IMR-90 (cell line): ENCODE measurements around the gene CLEC4M. TPM values are rescaled to one million over a fixed set of nuclear protein-coding genes. Genes with fewer than 3 reads are reported as not detected.

Experiments used
- ATAC-seq: fragments of 200-7000 bp; cut with Tn5 transposase; 2 replicates; pipeline ENCODE4 v1.9.1; 2020; ENCODE audit warnings: low read depth, mild to moderate bottlenecking, moderate library complexity
- BruUV-seq: library from RNA; stranded (reverse); fragments of 400-500 nt; replicated peaks from 2 replicates; lab custom pipeline; 2021; lab: Mats Ljungman, UMichigan
- CTCF ChIA-PET: fragments of 300-600 bp; formaldehyde crosslinking; extraction: SDS; loops from one replicate; lab custom pipeline; 2021; ENCODE audit warnings: antibody characterized with exemption; lab: Yijun Ruan, JAX
- POLR2A ChIA-PET: fragments of 300-600 bp; sonication (Branson Sonifier 250); formaldehyde crosslinking; loops from one replicate; lab custom pipeline; 2022; ENCODE audit warnings: antibody characterized with exemption; ENCODE audit not compliant: unreplicated experiment; lab: Charles Lee
- DNase-seq: peaks from one replicate; pipeline ENCODE4 v3.0.0; 2013
- H2AFZ ChIP-seq: replicated peaks from 2 replicates; pipeline ENCODE3; 2013; ENCODE audit warnings: low read length, mild to moderate bottlenecking; ENCODE audit not compliant: poor library complexity
- H2AK5ac ChIP-seq: 2 replicates; pipeline ENCODE4 v1.6.1; 2013; ENCODE audit warnings: low read depth, low read length, inconsistent platforms
- H2AK9ac ChIP-seq: replicated peaks from 2 replicates; pipeline ENCODE3; 2013; ENCODE audit warnings: mild to moderate bottlenecking, low read depth, low read length, moderate library complexity; ENCODE audit not compliant: poor library complexity
- H2BK120ac ChIP-seq: 2 replicates; pipeline ENCODE4 v1.6.1; 2013; ENCODE audit warnings: low read depth, low read length, inconsistent platforms
- H2BK15ac ChIP-seq: 3 replicates; pipeline ENCODE4 v1.6.1; 2013; ENCODE audit warnings: low read depth, low read length, inconsistent platforms
- H2BK20ac ChIP-seq: 2 replicates; pipeline ENCODE4 v1.6.1; 2013; ENCODE audit warnings: low read depth, mild to moderate bottlenecking, inconsistent platforms, low read length, moderate library complexity
- H2BK5ac ChIP-seq: 2 replicates; pipeline ENCODE4 v1.6.1; 2013; ENCODE audit warnings: mild to moderate bottlenecking, low read depth, low read length, inconsistent platforms; ENCODE audit not compliant: poor library complexity, severe bottlenecking
- H3K14ac ChIP-seq: replicated peaks from 2 replicates; pipeline ENCODE4 v1.6.1; 2013; ENCODE audit warnings: low read depth, low read length, inconsistent platforms
- H3K18ac ChIP-seq: 2 replicates; pipeline ENCODE4 v1.6.1; 2013; ENCODE audit warnings: low read depth, low read length, control low read depth
- H3K23ac ChIP-seq: 2 replicates; pipeline ENCODE4 v1.6.1; 2013; ENCODE audit warnings: low read depth, low read length, inconsistent platforms
- H3K27ac ChIP-seq: 2 replicates; pipeline ENCODE4 v1.5.1; 2013; ENCODE audit warnings: mild to moderate bottlenecking, control low read depth, low read length; ENCODE audit not compliant: insufficient read depth
- H3K27me3 ChIP-seq: 2 replicates; pipeline ENCODE4 v1.6.1; 2013; ENCODE audit warnings: low read length; ENCODE audit not compliant: control insufficient read depth, insufficient read depth
- H3K36me3 ChIP-seq: 2 replicates; pipeline ENCODE4 v1.6.1; 2013; ENCODE audit warnings: low read length, mixed read lengths; ENCODE audit not compliant: control insufficient read depth, insufficient read depth
- H3K4ac ChIP-seq: 2 replicates; pipeline ENCODE4 v1.6.1; 2013; ENCODE audit warnings: low read depth, low read length, inconsistent platforms
- H3K4me1 ChIP-seq: 2 replicates; pipeline ENCODE4 v1.6.1; 2013; ENCODE audit warnings: low read length, mixed read lengths; ENCODE audit not compliant: control insufficient read depth, insufficient read depth
- H3K4me2 ChIP-seq: 2 replicates; pipeline ENCODE4 v1.6.1; 2013; ENCODE audit warnings: low read depth, mild to moderate bottlenecking, control low read depth, low read length, moderate library complexity
- H3K4me3 ChIP-seq: 2 replicates; pipeline ENCODE4 v1.5.1; 2013; ENCODE audit warnings: low read depth, mild to moderate bottlenecking, control low read depth, low read length, moderate library complexity; ENCODE audit not compliant: insufficient read depth
- H3K56ac ChIP-seq: 2 replicates; pipeline ENCODE4 v1.6.1; 2013; ENCODE audit warnings: low read length, inconsistent platforms; ENCODE audit not compliant: insufficient read depth; ENCODE audit errors: extremely low read depth
- H3K79me1 ChIP-seq, 2 experiments: 2 replicates each; pipeline ENCODE4 v1.6.1; 2013; ENCODE audit warnings: low read length in 2 of 2, inconsistent platforms in 1 of 2, low read depth in 1 of 2
- H3K9ac ChIP-seq: 2 replicates; pipeline ENCODE4 v1.6.1; 2013; ENCODE audit warnings: low read depth, low read length, control low read depth
- H3K9me1 ChIP-seq: 2 replicates; pipeline ENCODE4 v1.6.1; 2013; ENCODE audit warnings: low read length, inconsistent platforms; ENCODE audit not compliant: insufficient read depth
- H3K9me3 ChIP-seq: 2 replicates; pipeline ENCODE4 v1.6.1; 2013; ENCODE audit warnings: low read length; ENCODE audit not compliant: control insufficient read depth, insufficient read depth
- H4K20me1 ChIP-seq: 2 replicates; pipeline ENCODE4 v1.6.1; 2013; ENCODE audit warnings: low read length, inconsistent platforms; ENCODE audit not compliant: insufficient read depth
- H4K5ac ChIP-seq: 2 replicates; pipeline ENCODE4 v1.6.1; 2013; ENCODE audit warnings: mild to moderate bottlenecking, low read depth, low read length, control low read depth
- H4K8ac ChIP-seq, 2 experiments: 2 replicates each; pipeline ENCODE4 v1.6.1; 2013; ENCODE audit warnings: low read depth in 2 of 2, low read length in 2 of 2, control low read depth in 1 of 2, inconsistent platforms in 1 of 2
- H4K91ac ChIP-seq: 2 replicates; pipeline ENCODE4 v1.6.1; 2013; ENCODE audit warnings: low read depth, low read length, inconsistent platforms; ENCODE audit not compliant: insufficient read depth
- BHLHE40 ChIP-seq: fragments of 150-350 bp; IDR thresholded peaks from 2 replicates; pipeline ENCODE4 v1.6.1; 2016; ENCODE audit warnings: mild to moderate bottlenecking, low read depth, low read length
- CTCF ChIP-seq: conservative IDR thresholded peaks from 2 replicates; pipeline ENCODE4 v1.5.1; 2012; ENCODE audit warnings: mild to moderate bottlenecking, low read depth, low read length, improper control_type of control experiment
- FOS ChIP-seq: fragments of 150-350 bp; IDR thresholded peaks from 2 replicates; pipeline ENCODE4 v1.6.1; 2016; ENCODE audit warnings: low read depth, low read length
- NFE2L2 ChIP-seq: fragments of 150-350 bp; IDR thresholded peaks from 2 replicates; pipeline ENCODE4 v1.6.1; 2016; ENCODE audit warnings: low read depth, mild to moderate bottlenecking, low read length
- RAD21 ChIP-seq: IDR thresholded peaks from 2 replicates; pipeline ENCODE4 v1.6.1; 2012; ENCODE audit warnings: low read length, improper control_type of control experiment
- RCOR1 ChIP-seq: IDR thresholded peaks from 2 replicates; pipeline ENCODE4 v1.6.1; 2012; ENCODE audit warnings: mild to moderate bottlenecking, low read length, improper control_type of control experiment; ENCODE audit not compliant: insufficient replicate concordance
- RFX5 ChIP-seq: IDR thresholded peaks from 2 replicates; pipeline ENCODE4 v1.8.0; 2012; ENCODE audit warnings: low read depth, mild to moderate bottlenecking, low read length, moderate library complexity
- SMC3 ChIP-seq: fragments of 150-350 bp; IDR thresholded peaks from 2 replicates; pipeline ENCODE4 v1.6.1; 2016; ENCODE audit warnings: low read depth, mild to moderate bottlenecking, antibody characterized with exemption, low read length, moderate library complexity
- WGBS, 2 experiments: methylation state at CpG; one replicate each; pipeline versions ENCODE4 v1.1.5 to v1.1.7; 2013; ENCODE audit warnings: missing lambda C conversion rate in 2 of 2; ENCODE audit not compliant: insufficient read length in 1 of 2; ENCODE audit errors: extremely low coverage in 2 of 2; 5-methylcytosine and 5-hydroxymethylcytosine counted together
- dilution Hi-C: fragments of 300-500 bp; cut with HindIII; formaldehyde crosslinking; loops from one replicate; pipeline ENCODE4 v1.14.3; 2018; ENCODE audit warnings: low sequenced_read_pairs; ENCODE audit not compliant: unreplicated experiment
- in situ Hi-C: fragments of 300-500 bp; cut with MboI; formaldehyde crosslinking; loops from 3 replicates; pipeline ENCODE4 v1.14.3; 2019; ENCODE audit warnings: low sequenced_read_pairs, inconsistent platforms, mixed read lengths
- intact Hi-C: fragments of 100-400 bp; cut with micrococcal nuclease; formaldehyde crosslinking; loops from 2 replicates; pipeline ENCODE4 v1.10.0; 2022
- polyA plus RNA-seq, 3 experiments: library from polyadenylated mRNA; depleted of rRNA; stranded (reverse); fragments of >200 nt; gene quantifications; 2 replicates each; pipeline ENCODE4 v1.2.3, GENCODE V29; 2012; ENCODE audit warnings: low replicate concordance in 1 of 3
- total RNA-seq: library from RNA; depleted of rRNA; stranded (reverse); fragments of >200 nt; gene quantifications from 2 replicates; pipeline ENCODE4 v1.2.3, GENCODE V29; 2012

The CLEC4M gene
- total and polyA plus RNA-seq, 2 of the 4 experiments (the other 2 are of a cell fraction), result not detected

DNA sequence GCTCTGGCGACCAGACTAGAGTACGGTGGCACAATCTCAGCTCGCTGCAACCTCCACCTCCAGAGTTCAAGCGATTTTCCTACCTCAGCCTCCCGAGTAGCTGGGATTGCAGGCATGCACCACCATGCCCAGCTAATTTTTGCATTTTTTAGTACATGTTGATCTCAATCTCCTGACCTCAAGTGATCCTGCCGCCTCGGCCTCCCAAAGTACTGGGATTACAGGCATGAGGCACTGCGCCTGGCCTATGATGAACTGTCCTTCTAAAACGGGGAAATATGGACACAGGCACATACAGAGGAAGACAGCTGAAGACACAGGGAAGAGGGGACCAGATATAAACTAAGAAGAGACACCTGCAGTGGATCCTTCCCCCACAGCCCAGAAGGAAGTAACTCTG, 12.7 kb downstream of the CLEC4M start:
- H3K18ac ChIP-seq, result no peak overlapping the region
- no peak overlapping the region for H2AFZ ChIP-seq
- H4K8ac ChIP-seq, result no peak overlapping the region
- intact Hi-C loops, result no loop called here
- peaks cover 26% of the 10 kb centered on the region for H3K27me3 ChIP-seq
- H3K9me3 ChIP-seq, result no peaks in the 10 kb centered on the region
- H3K27ac ChIP-seq, result no peak overlapping the region
- H3K9me1 ChIP-seq, result no peaks in the 10 kb centered on the region; the same call in 1 of the 2 replicates
- 89% methylated on average over 6 of the region's 9 CpGs; no CpG with 5 or more reads in 1 of the 2 experiments for WGBS, 2 experiments
- H3K4me3 ChIP-seq, result no peak overlapping the region
- no peak overlapping the region for H3K23ac ChIP-seq
- H3K9ac ChIP-seq, result no peak overlapping the region
- no peak overlapping the region for H3K4ac ChIP-seq
- H2BK120ac ChIP-seq, result no peak overlapping the region
- no peaks in the 10 kb centered on the region for H4K20me1 ChIP-seq
- H3K4me1 ChIP-seq, result no peaks in the 10 kb centered on the region
- DNase-seq, result no peak
- H2BK5ac ChIP-seq, result no peak overlapping the region
- no peak overlapping the region for H3K56ac ChIP-seq
- no peak for TF ChIP-seq RCOR1
- TF ChIP-seq RAD21, result no peak
- TF ChIP-seq CTCF, result no peak
- TF ChIP-seq SMC3, result no peak
- no peak for TF ChIP-seq RFX5
- no peak for TF ChIP-seq BHLHE40
- TF ChIP-seq NFE2L2, result no peak
- no peak for TF ChIP-seq FOS
- H3K79me1 ChIP-seq, result no peaks in the 10 kb centered on the region
- POLR2A ChIA-PET, result no interaction called here
- H2AK5ac ChIP-seq, result no peak overlapping the region
- CTCF ChIA-PET, result no interaction called here
- no peak overlapping the region for H2AK9ac ChIP-seq
- no peak for ATAC-seq
- dilution Hi-C loops, result no loop called here
- H2BK20ac ChIP-seq, result no peak overlapping the region
- no peak overlapping the region for H4K5ac ChIP-seq
- in situ Hi-C loops, result no loop called here
- no peak overlapping the region for H2BK15ac ChIP-seq
- no TSS peak for BruUV-seq
- no peaks in the 10 kb centered on the region for H3K36me3 ChIP-seq
- no peak overlapping the region for H3K14ac ChIP-seq
- H3K4me2 ChIP-seq, result no peak overlapping the region
- H4K91ac ChIP-seq, result no peak overlapping the region
